Stimulated activated CD4-positive, alpha-beta T cell treated with anti-CD3 and anti-CD28 coated beads, Interleukin-15, amount 100 ng/mL, for 48 hours (primary cell): Measurements from ENCODE around the gene PGM2L1.

Source experiments
- DNase-seq, 2 donors: peaks; one replicate each; pipeline ENCODE4 v3.0.0-alpha.2; 2020; ENCODE audit warnings: low read depth in 2 of 2

The PGM2L1 gene

GRCh38 chr11:74299015-74299414 is 99.2 kb downstream of the PGM2L1 start:
- DNase-seq = no peak

DNA sequence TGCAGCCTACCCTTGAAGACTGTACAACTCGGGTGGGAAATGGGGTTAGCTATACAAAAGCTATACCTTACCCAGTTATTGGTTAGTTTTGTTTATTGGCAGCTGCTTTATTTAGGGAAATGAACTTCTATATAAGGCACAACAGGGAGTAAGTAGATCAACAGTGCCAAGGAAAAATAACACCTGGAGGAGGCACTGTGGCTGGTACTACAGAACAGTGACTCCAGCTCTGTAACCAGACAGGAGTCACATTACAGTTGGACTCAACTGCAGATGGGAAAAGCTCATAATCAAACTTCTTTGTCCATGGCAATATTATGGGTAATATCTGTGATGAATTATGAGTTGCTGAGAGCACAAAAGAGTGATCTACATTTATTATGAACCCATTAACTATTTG is 100.7 kb downstream of the PGM2L1 start:
- no peak for DNase-seq

- DNase-seq = no peak
Measured at GRCh38 chr11:74288911-74289310, 109.3 kb downstream of the PGM2L1 start.

- peak in 1 of 2 donors; percentile 4 for DNase-seq
Measured at GRCh38 chr11:74288161-74288560, 110.1 kb downstream of the PGM2L1 start.

DNA sequence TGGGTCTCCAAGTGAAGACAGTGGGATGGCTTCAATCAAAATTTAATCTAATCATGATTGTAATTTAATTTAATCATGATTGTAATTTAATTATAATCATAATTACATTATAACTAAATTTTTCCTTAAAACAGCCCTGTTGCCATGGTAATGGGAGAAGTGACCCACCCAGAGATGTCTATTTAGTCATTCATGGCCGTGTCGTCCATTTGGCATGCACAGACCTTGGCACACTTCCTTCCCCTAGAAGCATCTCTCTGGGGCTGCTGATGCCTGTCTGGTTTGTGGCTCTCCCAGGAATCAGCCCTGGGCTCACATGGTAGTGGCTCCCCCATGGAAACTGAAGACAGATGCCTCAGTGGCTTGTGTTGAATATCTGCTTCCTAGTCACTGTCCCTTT is 113.8 kb downstream of the PGM2L1 start:
- DNase-seq = no peak

DNA sequence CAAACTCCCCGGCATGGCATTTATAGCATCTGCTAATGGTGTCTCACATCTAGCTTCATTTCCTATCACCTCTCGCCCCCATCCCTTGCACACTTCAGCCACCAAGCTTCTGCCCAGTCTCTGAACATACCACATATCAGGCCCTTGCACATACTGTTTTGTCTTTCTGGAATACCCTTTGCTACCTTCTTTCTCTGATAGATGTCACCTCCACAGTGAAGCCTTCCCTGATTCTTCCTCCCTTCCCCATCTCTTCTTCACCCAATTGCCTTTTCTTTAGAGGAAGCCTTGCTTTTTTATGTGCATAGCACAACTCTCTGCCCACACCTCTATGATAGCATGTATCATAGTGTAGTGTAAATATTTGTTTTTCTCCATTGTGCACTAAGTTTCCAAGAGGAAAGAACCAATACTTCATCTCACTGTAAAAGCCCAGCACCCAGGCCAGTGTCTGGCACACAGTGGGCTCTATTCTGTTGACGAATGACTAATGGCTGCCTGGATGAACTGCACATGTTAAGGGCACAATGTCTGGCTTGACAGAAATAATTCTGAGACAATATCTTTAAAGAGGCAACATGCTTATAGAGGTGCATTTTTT is 114.6 kb downstream of the PGM2L1 start:
- DNase-seq = no peak

- DNase-seq = no peak
Measured at GRCh38 chr11:74282914-74283371, 115.3 kb downstream of the PGM2L1 start.

- no peak for DNase-seq
Measured at GRCh38 chr11:74282421-74282820, 115.8 kb downstream of the PGM2L1 start.

GRCh38 chr11:74280494-74280893 is 117.7 kb downstream of the PGM2L1 start:
- no peak for DNase-seq
